Measurements from ENCODE around the gene SEPTIN5.

The SEPTIN5 gene

GRCh38 chr22:19701420-19702145 is 12.7 kb upstream of the SEPTIN5 start:
- no peak for TF ChIP-seq CTCF (IDR thresholded peaks at IDR 0.05; ENCODE audit: low read depth, low read length)
- Histone ChIP-seq H3K27me3 (ENCODE audit: insufficient read depth, low read depth, severe bottlenecking) (no peaks in the 10 kb centered on the region), H3K27ac (no peak overlapping the region), H3K9me3 (ENCODE audit: severe bottlenecking) (no peaks in the 10 kb centered on the region), H3K36me3 (no peaks in the 10 kb centered on the region), H3K4me3 (ENCODE audit: low read depth, low read length) (no peak overlapping the region)
- no peak for DNase-seq

- Histone ChIP-seq H3K27me3 (ENCODE audit: insufficient read depth, low read depth, severe bottlenecking) (no peaks in the 10 kb centered on the region), H3K4me3 (ENCODE audit: low read depth, low read length) (no peak overlapping the region), H3K36me3 (no peaks in the 10 kb centered on the region), H3K27ac (no peak overlapping the region), H3K9me3 (ENCODE audit: severe bottlenecking) (no peaks in the 10 kb centered on the region)
- no peak for DNase-seq
- no peak for TF ChIP-seq CTCF (IDR thresholded peaks at IDR 0.05; ENCODE audit: low read depth, low read length)
Measured at GRCh38 chr22:19703869-19704268, 10.4 kb upstream of the SEPTIN5 start.

DNA sequence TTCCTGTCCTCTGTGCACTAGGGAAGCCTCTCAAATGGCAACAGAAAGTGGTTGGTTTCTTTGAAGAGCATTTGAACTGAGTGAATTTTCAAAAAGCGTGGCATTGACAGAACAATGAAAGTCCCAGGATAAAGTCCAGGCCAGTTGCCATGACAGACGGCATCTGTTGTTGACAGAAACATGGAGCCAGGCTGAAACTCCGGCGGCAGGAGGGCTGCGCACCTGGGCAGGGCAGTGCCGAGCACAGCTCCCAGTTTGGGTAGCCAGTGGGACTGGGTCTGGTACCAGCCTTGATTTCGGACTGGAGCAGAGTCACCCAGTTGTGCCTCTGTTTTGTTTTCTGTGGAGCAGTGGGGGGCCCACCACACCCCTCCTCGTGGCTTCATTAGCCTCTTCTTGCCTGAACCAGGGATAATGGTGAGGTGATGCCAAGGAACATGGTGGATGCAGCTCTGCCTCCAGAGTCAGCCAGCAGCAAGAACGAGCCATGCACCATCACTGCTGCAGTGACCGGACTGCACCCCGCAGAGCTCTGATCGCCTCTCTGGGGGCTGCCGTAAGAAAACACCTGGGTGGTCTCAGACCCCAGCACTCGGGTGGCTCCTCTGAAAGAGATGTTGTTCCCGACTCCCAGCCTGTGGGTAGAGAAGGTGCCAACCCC is 9.8 kb upstream of the SEPTIN5 start:
- Histone ChIP-seq H3K27ac (no peak overlapping the region), H3K9me3 (ENCODE audit: severe bottlenecking) (no peaks in the 10 kb centered on the region), H3K4me3 (ENCODE audit: low read depth, low read length) (no peak overlapping the region), H3K36me3 (no peaks in the 10 kb centered on the region), H3K27me3 (ENCODE audit: insufficient read depth, low read depth, severe bottlenecking) (no peaks in the 10 kb centered on the region)
- DNase-seq: no peak
- no peak for TF ChIP-seq CTCF (IDR thresholded peaks at IDR 0.05; ENCODE audit: low read depth, low read length)

DNA sequence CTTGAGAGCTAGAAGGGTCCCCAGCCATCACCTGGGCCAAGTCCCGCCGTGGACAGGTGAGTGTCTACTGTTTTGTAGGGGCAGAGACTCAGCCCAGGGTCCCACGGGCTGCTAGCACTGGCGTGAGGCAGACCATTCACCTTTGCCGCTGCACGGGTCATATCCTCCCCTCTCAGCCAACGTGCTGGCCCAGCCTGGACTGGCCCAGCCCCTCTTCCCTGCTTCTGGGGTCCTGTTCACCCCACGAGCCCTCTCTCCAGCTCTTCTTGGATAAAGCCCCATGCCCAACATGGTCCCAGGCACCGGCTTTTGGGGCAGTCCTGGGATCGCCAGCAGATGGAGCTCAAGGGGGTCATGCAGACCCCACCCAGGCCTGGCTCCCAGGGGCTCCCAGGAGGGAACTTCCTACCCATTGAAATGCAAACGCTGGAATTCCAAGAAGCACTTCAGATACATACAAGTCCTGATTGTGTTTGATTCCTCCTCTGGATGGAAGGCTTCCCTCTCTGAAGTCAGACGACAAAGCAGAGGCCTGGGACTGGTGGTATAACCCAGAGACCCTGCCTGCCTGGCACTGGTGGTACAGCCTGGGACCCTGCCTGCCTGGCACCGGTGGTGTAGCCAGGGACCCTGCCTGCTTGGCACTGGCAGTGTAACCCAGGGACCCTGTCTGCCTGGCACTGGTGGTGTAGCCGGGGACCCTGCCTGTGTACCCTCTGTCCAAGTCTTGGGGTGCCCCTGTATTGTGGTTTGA is 8.9 kb upstream of the SEPTIN5 start:
- H3K36me3 ChIP-seq: no peaks in the 10 kb centered on the region
- peak; percentile 8 for DNase-seq
- H3K27me3 ChIP-seq (ENCODE audit: insufficient read depth, low read depth, severe bottlenecking): no peaks in the 10 kb centered on the region
- no peak overlapping the region for H3K4me3 ChIP-seq (ENCODE audit: low read depth, low read length)
- TF ChIP-seq CTCF (IDR thresholded peaks at IDR 0.05; ENCODE audit: low read depth, low read length): peak; percentile 46
- no peak overlapping the region for H3K27ac ChIP-seq
- H3K9me3 ChIP-seq (ENCODE audit: severe bottlenecking): no peaks in the 10 kb centered on the region

DNA sequence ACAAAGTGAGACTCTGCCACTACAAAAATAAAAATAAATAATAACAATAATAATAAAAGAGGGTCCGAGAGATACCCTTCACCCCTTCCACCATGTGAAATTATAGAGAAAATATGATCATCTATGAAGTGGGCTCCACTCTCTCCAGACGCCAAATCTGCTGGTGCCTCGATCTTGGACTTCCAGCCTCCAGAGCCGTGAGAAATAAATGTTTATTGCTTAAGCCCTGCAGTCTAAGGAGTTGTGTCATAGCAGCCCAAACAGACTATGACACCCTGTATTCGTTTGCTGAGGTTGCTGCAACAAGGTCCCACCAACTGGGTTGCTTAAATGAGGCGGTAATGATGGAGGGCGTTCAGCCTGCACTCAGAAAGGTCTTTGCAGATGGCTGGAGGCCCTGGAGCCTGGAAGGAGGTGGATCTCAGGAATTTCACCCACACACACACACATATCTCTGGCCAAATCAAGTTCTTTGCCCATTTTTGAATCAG is 7.6 kb upstream of the SEPTIN5 start:
- Histone ChIP-seq H3K36me3 (no peaks in the 10 kb centered on the region), H3K4me3 (ENCODE audit: low read depth, low read length) (no peak overlapping the region), H3K9me3 (ENCODE audit: severe bottlenecking) (no peaks in the 10 kb centered on the region), H3K27ac (no peak overlapping the region), H3K27me3 (ENCODE audit: insufficient read depth, low read depth, severe bottlenecking) (no peaks in the 10 kb centered on the region)
- DNase-seq: no peak
- TF ChIP-seq CTCF (IDR thresholded peaks at IDR 0.05; ENCODE audit: low read depth, low read length): no peak
